Testis (tissue), 2 donors: ENCODE measurements around the gene ZW10.

ENCODE experiments used
- POLR2A ChIP-seq: fragments of 450-650 bp; IDR thresholded peaks from one replicate; pipeline ENCODE4 v1.6.1; 2017; ENCODE audit warnings: antibody characterized with exemption, mild to moderate bottlenecking, moderate library complexity
- TF ChIP-seq, protein P1 (sequence below), 3 experiments: fragments of 450-650 bp in 2 of 3; fragments of 200-600 bp in 1 of 3; sonication (generic) in 1 of 3; IDR thresholded peaks; one replicate each; pipeline ENCODE4 v1.5.1; 2016 to 2019; ENCODE audit warnings: antibody characterized with exemption in 3 of 3, mild to moderate bottlenecking in 2 of 3, moderate library complexity in 1 of 3

DNA sequence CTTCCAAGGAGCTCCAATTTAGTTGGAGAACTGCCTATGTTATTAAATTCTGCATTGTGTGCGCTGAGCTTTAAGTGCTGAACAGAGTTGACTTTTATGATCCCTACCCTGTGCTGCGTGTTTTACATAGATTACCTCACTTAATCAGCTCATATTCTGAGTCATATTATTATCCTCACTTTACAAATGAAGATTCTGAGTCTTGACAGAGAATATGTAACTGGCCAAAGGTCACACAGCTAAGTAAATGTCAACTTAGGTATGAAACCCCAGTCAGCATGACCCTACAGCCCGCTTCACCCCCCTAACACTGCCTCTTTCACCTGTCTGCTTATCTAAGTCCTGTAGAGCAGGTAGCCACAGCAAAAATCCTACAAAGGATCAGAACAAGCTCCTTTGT is 47.6 kb downstream of the ZW10 start:
- TF ChIP-seq, protein P1, sequence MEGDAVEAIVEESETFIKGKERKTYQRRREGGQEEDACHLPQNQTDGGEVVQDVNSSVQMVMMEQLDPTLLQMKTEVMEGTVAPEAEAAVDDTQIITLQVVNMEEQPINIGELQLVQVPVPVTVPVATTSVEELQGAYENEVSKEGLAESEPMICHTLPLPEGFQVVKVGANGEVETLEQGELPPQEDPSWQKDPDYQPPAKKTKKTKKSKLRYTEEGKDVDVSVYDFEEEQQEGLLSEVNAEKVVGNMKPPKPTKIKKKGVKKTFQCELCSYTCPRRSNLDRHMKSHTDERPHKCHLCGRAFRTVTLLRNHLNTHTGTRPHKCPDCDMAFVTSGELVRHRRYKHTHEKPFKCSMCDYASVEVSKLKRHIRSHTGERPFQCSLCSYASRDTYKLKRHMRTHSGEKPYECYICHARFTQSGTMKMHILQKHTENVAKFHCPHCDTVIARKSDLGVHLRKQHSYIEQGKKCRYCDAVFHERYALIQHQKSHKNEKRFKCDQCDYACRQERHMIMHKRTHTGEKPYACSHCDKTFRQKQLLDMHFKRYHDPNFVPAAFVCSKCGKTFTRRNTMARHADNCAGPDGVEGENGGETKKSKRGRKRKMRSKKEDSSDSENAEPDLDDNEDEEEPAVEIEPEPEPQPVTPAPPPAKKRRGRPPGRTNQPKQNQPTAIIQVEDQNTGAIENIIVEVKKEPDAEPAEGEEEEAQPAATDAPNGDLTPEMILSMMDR (IDR thresholded peaks at IDR 0.05), result no peak
- no peak for TF ChIP-seq POLR2A
